Liver (tissue), 9 donors: ENCODE measurements around the gene CUEDC1. TPM values are rescaled to one million over a fixed set of nuclear protein-coding genes. Genes with fewer than 3 reads are reported as not detected.

Source experiments
- DNase-seq: peaks from one replicate; pipeline ENCODE4 v3.0.0-alpha.2; 2017; ENCODE audit warnings: low spot score
- H3K27ac ChIP-seq, 2 donors: one replicate each; pipeline ENCODE4 v1.7.0; 2013; ENCODE audit warnings: inconsistent platforms in 2 of 2, low read length in 2 of 2, control low read depth in 1 of 2, low read depth in 1 of 2, mild to moderate bottlenecking in 1 of 2
- H3K27me3 ChIP-seq, 4 donors: one replicate each; pipeline versions ENCODE4 v1.6.1 to v1.7.0; 2013; ENCODE audit warnings: low read length in 3 of 4, inconsistent platforms in 1 of 4, mild to moderate bottlenecking in 1 of 4, moderate library complexity in 1 of 4; ENCODE audit not compliant: control insufficient read depth in 4 of 4, insufficient read depth in 4 of 4
- H3K36me3 ChIP-seq, 4 donors: one replicate each; pipeline versions ENCODE4 v1.6.1 to v1.7.0; 2013; ENCODE audit warnings: low read length in 3 of 4, mild to moderate bottlenecking in 3 of 4, low read depth in 1 of 4, moderate library complexity in 1 of 4; ENCODE audit not compliant: control insufficient read depth in 4 of 4, insufficient read depth in 3 of 4
- H3K4me1 ChIP-seq, 4 donors: one replicate each; pipeline versions ENCODE4 v1.6.1 to v1.7.0; 2013; ENCODE audit warnings: low read length in 3 of 4, mild to moderate bottlenecking in 3 of 4, moderate library complexity in 1 of 4; ENCODE audit not compliant: control insufficient read depth in 4 of 4, insufficient read depth in 4 of 4
- H3K4me3 ChIP-seq, 3 donors: one replicate each; pipeline versions ENCODE4 v1.6.1 to v1.7.0; 2013; ENCODE audit warnings: low read length in 3 of 3, control low read depth in 1 of 3, low read depth in 1 of 3, mild to moderate bottlenecking in 1 of 3
- H3K9ac ChIP-seq, 2 donors: one replicate each; pipeline ENCODE4 v1.7.0; 2013; ENCODE audit warnings: low read length in 2 of 2, mild to moderate bottlenecking in 2 of 2, moderate library complexity in 2 of 2, control low read depth in 1 of 2, low read depth in 1 of 2
- H3K9me3 ChIP-seq, 4 donors: one replicate each; pipeline versions ENCODE4 v1.6.1 to v1.7.0; 2013; ENCODE audit warnings: low read length in 3 of 4; ENCODE audit not compliant: control insufficient read depth in 4 of 4
- ATF3 ChIP-seq: IDR thresholded peaks from 2 replicates; pipeline ENCODE4 v1.6.1; 2016; ENCODE audit warnings: antibody characterized with exemption
- CTCF ChIP-seq: fragments of 150-350 bp; IDR thresholded peaks from 2 replicates; pipeline ENCODE4 v1.5.1; 2017; ENCODE audit warnings: improper control_type of control experiment, low read depth, low read length; ENCODE audit not compliant: missing input control
- EGR1 ChIP-seq, 2 donors: IDR thresholded peaks; 2 replicates each; pipeline ENCODE4 v1.6.1; 2016 to 2018; ENCODE audit warnings: antibody characterized with exemption in 2 of 2, low read depth in 2 of 2
- FOXA1 ChIP-seq: IDR thresholded peaks from 2 replicates; pipeline ENCODE4 v1.6.1; 2016; ENCODE audit warnings: antibody characterized with exemption
- GABPA ChIP-seq, 2 donors: IDR thresholded peaks in 1 of 2; conservative IDR thresholded peaks in 1 of 2; 2 replicates each; pipeline ENCODE4 v1.6.1; 2016; ENCODE audit warnings: antibody characterized with exemption in 2 of 2, mild to moderate bottlenecking in 1 of 2, moderate library complexity in 1 of 2
- HNF4A ChIP-seq, 2 donors: conservative IDR thresholded peaks; 2 replicates each; pipeline ENCODE4 v1.6.1; 2016; ENCODE audit warnings: antibody characterized with exemption in 2 of 2, mild to moderate bottlenecking in 2 of 2
- HNF4G ChIP-seq: IDR thresholded peaks from 2 replicates; pipeline ENCODE4 v1.6.1; 2016; ENCODE audit warnings: antibody characterized with exemption
- JUND ChIP-seq, 2 donors: IDR thresholded peaks; 2 replicates each; pipeline ENCODE4 v1.6.1; 2016; ENCODE audit warnings: antibody characterized with exemption in 2 of 2
- MAX ChIP-seq: IDR thresholded peaks from 2 replicates; pipeline ENCODE4 v1.6.1; 2016; ENCODE audit warnings: antibody characterized with exemption
- NR2F2 ChIP-seq: IDR thresholded peaks from 2 replicates; pipeline ENCODE4 v1.6.1; 2016; ENCODE audit warnings: antibody characterized with exemption
- RAD21 ChIP-seq, 2 donors: IDR thresholded peaks; 2 replicates each; pipeline ENCODE4 v1.6.1; 2016; ENCODE audit warnings: antibody characterized with exemption in 2 of 2, mild to moderate bottlenecking in 2 of 2
- REST ChIP-seq: IDR thresholded peaks from 2 replicates; pipeline ENCODE4 v1.6.1; 2016; ENCODE audit warnings: antibody characterized with exemption, mild to moderate bottlenecking
- RXRA ChIP-seq, 2 donors: IDR thresholded peaks; 2 replicates each; pipeline ENCODE4 v1.6.1; 2017 to 2018; ENCODE audit warnings: antibody characterized with exemption in 2 of 2, mild to moderate bottlenecking in 1 of 2
- SP1 ChIP-seq: IDR thresholded peaks from 2 replicates; pipeline ENCODE4 v1.6.1; 2018; ENCODE audit warnings: antibody characterized with exemption, mild to moderate bottlenecking
- TAF1 ChIP-seq: conservative IDR thresholded peaks from 2 replicates; pipeline ENCODE4 v1.6.1; 2016; ENCODE audit warnings: antibody characterized with exemption, mild to moderate bottlenecking
- YY1 ChIP-seq: IDR thresholded peaks from 2 replicates; pipeline ENCODE4 v1.6.1; 2016; ENCODE audit warnings: antibody characterized with exemption, mild to moderate bottlenecking
- ZBTB33 ChIP-seq: IDR thresholded peaks from 2 replicates; pipeline ENCODE4 v1.6.1; 2016; ENCODE audit warnings: antibody characterized with exemption
- WGBS: extraction: QIAGEN DNeasy Blood & Tissue Kit; methylation state at CpG from one replicate; pipeline ENCODE4 v1.1.7; 2013; 5-methylcytosine and 5-hydroxymethylcytosine counted together
- polyA plus RNA-seq, 2 donors: library from polyadenylated mRNA; stranded (reverse) in 1 of 2; unstranded in 1 of 2; fragments of 200-250 nt in 1 of 2; fragments of >200 nt in 1 of 2; fragmentation: Nextera tagmentation in 1 of 2; extraction: Ambion mirVana in 1 of 2; gene quantifications; one replicate each; pipeline versions ENCODE4 v1.2.1 to v1.2.3, GENCODE V29; 2013 to 2015
- total RNA-seq, 2 donors: library from RNA; depleted of rRNA; stranded (reverse); fragments of >200 nt; gene quantifications; one replicate each; pipeline ENCODE4 v1.2.3, GENCODE V29; 2014
- donor health status: healthy.
- donor health status: healthy.
- donor health status: healthy.
- donor health status: healthy.
- donor health status: healthy.

CUEDC1 gene
- total and polyA plus RNA-seq, 4 donors, result 2.6 to 4.9 (median 3.4) TPM

GRCh38 chr17:58002973-58003372, 47.8 kb upstream of the CUEDC1 start:
- Histone ChIP-seq H3K4me1 (peaks cover 1 to 29% (median 28%) of the 10 kb centered on the region in 4 donors), H3K27me3 (no peaks in the 10 kb centered on the region)

More at GRCh38 chr17:58002973-58003372, 47.8 kb upstream of the CUEDC1 start:
- H3K36me3 ChIP-seq, result peaks cover 6 to 36% (median 30%) of the 10 kb centered on the region in 4 donors
- TF ChIP-seq CTCF, result no peak
- no peak for TF ChIP-seq MAX
- no peak for TF ChIP-seq RAD21 (IDR thresholded peaks at IDR 0.05)
- TF ChIP-seq RXRA (IDR thresholded peaks at IDR 0.05), result no peak
- TF ChIP-seq GABPA (IDR thresholded peaks at IDR 0.05 in 1 of 2, conservative IDR thresholded peaks at IDR 0.05 in 1 of 2), result no peak
- TF ChIP-seq ZBTB33, result no peak
- TF ChIP-seq JUND (IDR thresholded peaks at IDR 0.05), result no peak
- no peak for TF ChIP-seq NR2F2
- TF ChIP-seq TAF1, result no peak
- no peak for TF ChIP-seq FOXA1
- TF ChIP-seq HNF4G, result no peak
- no peak for TF ChIP-seq REST
- no peak for TF ChIP-seq ATF3
- TF ChIP-seq SP1, result no peak
- TF ChIP-seq HNF4A (conservative IDR thresholded peaks at IDR 0.05), result no peak
- no peak for TF ChIP-seq YY1
- TF ChIP-seq EGR1 (IDR thresholded peaks at IDR 0.05; ENCODE audit: low read depth in 2 of 2), result no peak
- H3K9ac ChIP-seq, result no peak overlapping the region
- H3K9me3 ChIP-seq, result no peaks in the 10 kb centered on the region
- no peak overlapping the region for H3K27ac ChIP-seq
- WGBS, result 93% methylated on average over 2 of the region's 2 CpGs
- no peak for DNase-seq
- H3K4me3 ChIP-seq, result no peak overlapping the region
